Measurements from ENCODE around the gene TBC1D5. TPM values are rescaled to one million over a fixed set of nuclear protein-coding genes. Genes with fewer than 3 reads are reported as not detected.
"Not testable (repeated sequence)": the region's sequence is repeated elsewhere in the genome, so short reads cannot be mapped to it uniquely, and the experiment has no call there.

TBC1D5 gene
- total RNA-seq, 1 donor from 2014 or later, result 67.1 TPM

GRCh38 chr3:17402442-17402841, 340.0 kb downstream of the TBC1D5 start:
- H3K36me3 ChIP-seq (ENCODE audit: control insufficient read depth, insufficient read depth, low read length), result no peaks in the 10 kb centered on the region
- no peak for FAIRE-seq
- no peak overlapping the region for H3K4me3 ChIP-seq (ENCODE audit: low read depth, low read length)
- no peaks in the 10 kb centered on the region for H3K27me3 ChIP-seq (ENCODE audit: control insufficient read depth, insufficient read depth, low read length)
- TF ChIP-seq, protein P1, sequence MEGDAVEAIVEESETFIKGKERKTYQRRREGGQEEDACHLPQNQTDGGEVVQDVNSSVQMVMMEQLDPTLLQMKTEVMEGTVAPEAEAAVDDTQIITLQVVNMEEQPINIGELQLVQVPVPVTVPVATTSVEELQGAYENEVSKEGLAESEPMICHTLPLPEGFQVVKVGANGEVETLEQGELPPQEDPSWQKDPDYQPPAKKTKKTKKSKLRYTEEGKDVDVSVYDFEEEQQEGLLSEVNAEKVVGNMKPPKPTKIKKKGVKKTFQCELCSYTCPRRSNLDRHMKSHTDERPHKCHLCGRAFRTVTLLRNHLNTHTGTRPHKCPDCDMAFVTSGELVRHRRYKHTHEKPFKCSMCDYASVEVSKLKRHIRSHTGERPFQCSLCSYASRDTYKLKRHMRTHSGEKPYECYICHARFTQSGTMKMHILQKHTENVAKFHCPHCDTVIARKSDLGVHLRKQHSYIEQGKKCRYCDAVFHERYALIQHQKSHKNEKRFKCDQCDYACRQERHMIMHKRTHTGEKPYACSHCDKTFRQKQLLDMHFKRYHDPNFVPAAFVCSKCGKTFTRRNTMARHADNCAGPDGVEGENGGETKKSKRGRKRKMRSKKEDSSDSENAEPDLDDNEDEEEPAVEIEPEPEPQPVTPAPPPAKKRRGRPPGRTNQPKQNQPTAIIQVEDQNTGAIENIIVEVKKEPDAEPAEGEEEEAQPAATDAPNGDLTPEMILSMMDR (IDR thresholded peaks at IDR 0.05; ENCODE audit: insufficient read depth, low read length, severe bottlenecking), result no peak
- no peak for DNase-seq (ENCODE audit: low read depth)

GRCh38 chr3:17401912-17402311, 340.5 kb downstream of the TBC1D5 start:
- Histone ChIP-seq H3K4me3 (ENCODE audit: low read depth, low read length) (no peak overlapping the region), H3K36me3 (ENCODE audit: control insufficient read depth, insufficient read depth, low read length) (no peaks in the 10 kb centered on the region), H3K27me3 (ENCODE audit: control insufficient read depth, insufficient read depth, low read length) (no peaks in the 10 kb centered on the region)
- TF ChIP-seq, protein P1 (IDR thresholded peaks at IDR 0.05; ENCODE audit: insufficient read depth, low read length, severe bottlenecking), result no peak
- FAIRE-seq, result no peak
- no peak for DNase-seq (ENCODE audit: low read depth)

- Histone ChIP-seq H3K4me3 (ENCODE audit: low read depth, low read length) (no peak overlapping the region), H3K27me3 (ENCODE audit: control insufficient read depth, insufficient read depth, low read length) (no peaks in the 10 kb centered on the region), H3K36me3 (ENCODE audit: control insufficient read depth, insufficient read depth, low read length) (no peaks in the 10 kb centered on the region)
- TF ChIP-seq, protein P1 (IDR thresholded peaks at IDR 0.05; ENCODE audit: insufficient read depth, low read length, severe bottlenecking), result no peak
- FAIRE-seq (no peak), DNase-seq (ENCODE audit: low read depth) (no peak)
These were observed 342.8 kb downstream of the TBC1D5 start for GRCh38 chr3:17399586-17399985.

- Histone ChIP-seq H3K4me3 (ENCODE audit: low read depth, low read length) (no peak overlapping the region), H3K36me3 (ENCODE audit: control insufficient read depth, insufficient read depth, low read length) (no peaks in the 10 kb centered on the region), H3K27me3 (ENCODE audit: control insufficient read depth, insufficient read depth, low read length) (no peaks in the 10 kb centered on the region)
- FAIRE-seq, result no peak
- TF ChIP-seq, protein P1 (IDR thresholded peaks at IDR 0.05; ENCODE audit: insufficient read depth, low read length, severe bottlenecking), result no peak
- DNase-seq (ENCODE audit: low read depth), result no peak
These were observed 343.4 kb downstream of the TBC1D5 start for GRCh38 chr3:17398959-17399551.

DNA sequence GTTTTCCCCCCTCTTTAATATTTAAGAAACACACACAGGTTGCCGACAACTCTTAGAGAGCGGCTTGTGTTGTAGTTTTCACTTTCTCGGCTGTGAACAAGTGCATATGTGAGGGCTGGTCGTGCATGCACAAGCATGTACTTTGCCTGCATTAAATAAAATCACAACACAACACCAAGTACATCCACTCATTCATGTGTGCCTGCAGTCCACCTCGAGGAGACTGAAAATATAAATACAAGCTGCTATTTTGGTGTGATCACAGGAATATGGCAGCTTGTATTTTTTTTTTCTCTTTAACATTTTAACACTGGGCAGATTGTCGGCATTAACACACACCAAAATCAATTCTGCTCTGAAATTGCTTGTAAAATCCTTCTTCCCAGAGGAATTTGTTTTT, 346.4 kb downstream of the TBC1D5 start:
- Histone ChIP-seq H3K4me3 (ENCODE audit: low read depth, low read length) (no peak overlapping the region), H3K36me3 (ENCODE audit: control insufficient read depth, insufficient read depth, low read length) (peaks cover 1% of the 10 kb centered on the region), H3K27me3 (ENCODE audit: control insufficient read depth, insufficient read depth, low read length) (no peaks in the 10 kb centered on the region)
- FAIRE-seq (no peak), DNase-seq (ENCODE audit: low read depth) (no peak)
- TF ChIP-seq, protein P1 (IDR thresholded peaks at IDR 0.05; ENCODE audit: insufficient read depth, low read length, severe bottlenecking), result no peak

DNA sequence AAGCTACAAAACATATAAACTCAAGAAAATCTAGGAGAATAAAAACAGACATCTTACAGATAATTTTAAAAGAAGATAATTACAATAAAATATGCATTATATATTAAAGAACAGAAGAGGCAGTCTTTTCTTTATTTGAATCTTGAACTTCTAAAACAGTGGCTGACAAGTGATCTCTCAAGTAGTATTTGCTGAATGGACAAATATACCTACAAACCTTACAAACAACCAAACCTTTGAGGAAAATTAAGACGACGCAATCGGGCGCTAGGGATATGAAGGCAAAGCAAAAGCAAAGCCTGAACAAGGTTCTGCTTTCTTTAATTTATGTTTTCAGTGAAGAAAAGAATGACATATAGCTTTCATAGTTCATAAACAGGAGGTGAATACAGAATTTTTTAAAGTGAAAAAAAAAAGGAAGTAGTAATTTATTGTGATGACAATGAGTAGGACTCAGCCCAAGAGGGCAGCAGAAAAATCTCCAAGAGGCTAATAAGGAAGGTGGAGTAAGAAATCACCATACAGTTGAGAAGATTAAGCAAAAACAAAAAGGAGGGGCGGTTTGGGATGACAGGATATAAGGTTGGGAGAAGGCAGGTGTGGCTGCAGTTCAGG, 347.8 kb downstream of the TBC1D5 start:
- TF ChIP-seq, protein P1 (IDR thresholded peaks at IDR 0.05; ENCODE audit: insufficient read depth, low read length, severe bottlenecking), result no peak
- no peak for FAIRE-seq
- H3K27me3 ChIP-seq (ENCODE audit: control insufficient read depth, insufficient read depth, low read length), result no peaks in the 10 kb centered on the region
- peaks cover 1% of the 10 kb centered on the region for H3K36me3 ChIP-seq (ENCODE audit: control insufficient read depth, insufficient read depth, low read length)
- no peak for DNase-seq (ENCODE audit: low read depth)
- no peak overlapping the region for H3K4me3 ChIP-seq (ENCODE audit: low read depth, low read length)

GRCh38 chr3:17392516-17392915, 349.9 kb downstream of the TBC1D5 start:
- FAIRE-seq; H3K4me3 ChIP-seq (ENCODE audit: low read depth, low read length); H3K27me3 ChIP-seq (ENCODE audit: control insufficient read depth, insufficient read depth, low read length); H3K36me3 ChIP-seq (ENCODE audit: control insufficient read depth, insufficient read depth, low read length); DNase-seq (ENCODE audit: low read depth): not testable (repeated sequence)

Measured in bronchial epithelial cell (primary cell).